ENCODE data around the gene PLEKHG4B. TPM values are rescaled to one million over a fixed set of nuclear protein-coding genes. Genes with fewer than 3 reads are reported as not detected.

Gene PLEKHG4B
- total and polyA plus RNA-seq, 2 donors, result 0.01 to 3.7 TPM

- no peak for DNase-seq (ENCODE audit: extremely low spot score)
Observed at GRCh38 chr5:156411-157072, 64.6 kb downstream of the PLEKHG4B start.

GRCh38 chr5:157126-157715 is 65.3 kb downstream of the PLEKHG4B start:
- Histone ChIP-seq H3K4me1 (ENCODE audit: insufficient read depth) (no peaks in the 10 kb centered on the region), H3K27ac (ENCODE audit: low read depth) (no peak overlapping the region), H3K36me3 (ENCODE audit: insufficient read depth) (no peaks in the 10 kb centered on the region), H3K4me3 (ENCODE audit: low read depth, low read length) (no peak overlapping the region)
- WGBS, result 95% methylated on average over 12 of the region's 12 CpGs
- DNase-seq (ENCODE audit: extremely low spot score), result no peak

More at GRCh38 chr5:156411-157072, 64.6 kb downstream of the PLEKHG4B start:
- H3K36me3 ChIP-seq (ENCODE audit: insufficient read depth), result no peaks in the 10 kb centered on the region
- no peak overlapping the region for H3K4me3 ChIP-seq (ENCODE audit: low read depth, low read length)
- 89% methylated on average over 17 of the region's 17 CpGs for WGBS
- no peak overlapping the region for H3K27ac ChIP-seq (ENCODE audit: low read depth)
- H3K4me1 ChIP-seq (ENCODE audit: insufficient read depth), result no peaks in the 10 kb centered on the region

GRCh38 chr5:157801-158200 is 65.8 kb downstream of the PLEKHG4B start:
- WGBS, result 81% methylated on average over 11 of the region's 11 CpGs
- Histone ChIP-seq H3K4me1 (ENCODE audit: insufficient read depth) (no peaks in the 10 kb centered on the region), H3K27ac (ENCODE audit: low read depth) (no peak overlapping the region), H3K4me3 (ENCODE audit: low read depth, low read length) (no peak overlapping the region), H3K36me3 (ENCODE audit: insufficient read depth) (no peaks in the 10 kb centered on the region)
- DNase-seq (ENCODE audit: extremely low spot score), result no peak

- Histone ChIP-seq H3K27ac (ENCODE audit: low read depth) (no peak overlapping the region), H3K36me3 (ENCODE audit: insufficient read depth) (no peaks in the 10 kb centered on the region), H3K4me3 (ENCODE audit: low read depth, low read length) (no peak overlapping the region), H3K4me1 (ENCODE audit: insufficient read depth) (no peaks in the 10 kb centered on the region)
- WGBS, result 84% methylated on average over 17 of the region's 17 CpGs
- DNase-seq (ENCODE audit: extremely low spot score), result no peak
Observed at GRCh38 chr5:158807-159447, 67.0 kb downstream of the PLEKHG4B start.

GRCh38 chr5:159448-160172 is 67.6 kb downstream of the PLEKHG4B start:
- no peak overlapping the region for H3K27ac ChIP-seq (ENCODE audit: low read depth)
- DNase-seq (ENCODE audit: extremely low spot score), result no peak
- WGBS, result 79% methylated on average over 19 of the region's 19 CpGs
- no peaks in the 10 kb centered on the region for H3K4me1 ChIP-seq (ENCODE audit: insufficient read depth)
- H3K4me3 ChIP-seq (ENCODE audit: low read depth, low read length), result no peak overlapping the region
- no peaks in the 10 kb centered on the region for H3K36me3 ChIP-seq (ENCODE audit: insufficient read depth)

- Histone ChIP-seq H3K4me1 (ENCODE audit: insufficient read depth) (no peaks in the 10 kb centered on the region), H3K4me3 (ENCODE audit: low read depth, low read length) (no peak overlapping the region), H3K36me3 (ENCODE audit: insufficient read depth) (no peaks in the 10 kb centered on the region), H3K27ac (ENCODE audit: low read depth) (no peak overlapping the region)
- DNase-seq (ENCODE audit: extremely low spot score), result no peak
- WGBS, result 82% methylated on average over 14 of the region's 14 CpGs
Observed at GRCh38 chr5:160173-160510, 68.2 kb downstream of the PLEKHG4B start.

- no peak overlapping the region for H3K4me3 ChIP-seq (ENCODE audit: low read depth, low read length)
- 86% methylated on average over 23 of the region's 23 CpGs for WGBS
- DNase-seq (ENCODE audit: extremely low spot score), result no peak
- no peaks in the 10 kb centered on the region for H3K4me1 ChIP-seq (ENCODE audit: insufficient read depth)
- H3K27ac ChIP-seq (ENCODE audit: low read depth), result no peak overlapping the region
- no peaks in the 10 kb centered on the region for H3K36me3 ChIP-seq (ENCODE audit: insufficient read depth)
Observed at GRCh38 chr5:160921-161802, 69.2 kb downstream of the PLEKHG4B start.

GRCh38 chr5:161803-162110 is 69.8 kb downstream of the PLEKHG4B start:
- Histone ChIP-seq H3K36me3 (ENCODE audit: insufficient read depth) (no peaks in the 10 kb centered on the region), H3K27ac (ENCODE audit: low read depth) (no peak overlapping the region), H3K4me3 (ENCODE audit: low read depth, low read length) (no peak overlapping the region), H3K4me1 (ENCODE audit: insufficient read depth) (no peaks in the 10 kb centered on the region)
- WGBS, result 91% methylated on average over 17 of the region's 17 CpGs
- no peak for DNase-seq (ENCODE audit: extremely low spot score)

GRCh38 chr5:162190-162564 is 70.2 kb downstream of the PLEKHG4B start:
- Histone ChIP-seq H3K27ac (ENCODE audit: low read depth) (no peak overlapping the region), H3K4me3 (ENCODE audit: low read depth, low read length) (no peak overlapping the region), H3K36me3 (ENCODE audit: insufficient read depth) (no peaks in the 10 kb centered on the region), H3K4me1 (ENCODE audit: insufficient read depth) (no peaks in the 10 kb centered on the region)
- DNase-seq (ENCODE audit: extremely low spot score), result no peak
- 89% methylated on average over 19 of the region's 19 CpGs for WGBS

GRCh38 chr5:162565-163337 is 70.8 kb downstream of the PLEKHG4B start:
- 83% methylated on average over 23 of the region's 23 CpGs for WGBS
- H3K36me3 ChIP-seq (ENCODE audit: insufficient read depth), result no peaks in the 10 kb centered on the region
- no peak overlapping the region for H3K4me3 ChIP-seq (ENCODE audit: low read depth, low read length)
- H3K4me1 ChIP-seq (ENCODE audit: insufficient read depth), result no peaks in the 10 kb centered on the region
- H3K27ac ChIP-seq (ENCODE audit: low read depth), result no peak overlapping the region
- DNase-seq (ENCODE audit: extremely low spot score), result no peak

- 87% methylated on average over 7 of the region's 7 CpGs for WGBS
- DNase-seq (ENCODE audit: extremely low spot score), result no peak
- no peaks in the 10 kb centered on the region for H3K4me1 ChIP-seq (ENCODE audit: insufficient read depth)
- H3K27ac ChIP-seq (ENCODE audit: low read depth), result no peak overlapping the region
- H3K4me3 ChIP-seq (ENCODE audit: low read depth, low read length), result no peak overlapping the region
- H3K36me3 ChIP-seq (ENCODE audit: insufficient read depth), result no peaks in the 10 kb centered on the region
Observed at GRCh38 chr5:163338-163620, 71.3 kb downstream of the PLEKHG4B start.

- Histone ChIP-seq H3K27ac (ENCODE audit: low read depth) (no peak overlapping the region), H3K4me1 (ENCODE audit: insufficient read depth) (no peaks in the 10 kb centered on the region), H3K36me3 (ENCODE audit: insufficient read depth) (no peaks in the 10 kb centered on the region), H3K4me3 (ENCODE audit: low read depth, low read length) (no peak overlapping the region)
- DNase-seq (ENCODE audit: extremely low spot score), result no peak
- 80% methylated on average over 13 of the region's 13 CpGs for WGBS
Observed at GRCh38 chr5:163841-164240, 71.9 kb downstream of the PLEKHG4B start.

- Histone ChIP-seq H3K4me3 (ENCODE audit: low read depth, low read length) (no peak overlapping the region), H3K27ac (ENCODE audit: low read depth) (no peak overlapping the region), H3K4me1 (ENCODE audit: insufficient read depth) (no peaks in the 10 kb centered on the region), H3K36me3 (ENCODE audit: insufficient read depth) (no peaks in the 10 kb centered on the region)
- WGBS, result 77% methylated on average over 12 of the region's 14 CpGs
- DNase-seq (ENCODE audit: extremely low spot score), result no peak
Observed at GRCh38 chr5:164244-164643, 72.3 kb downstream of the PLEKHG4B start.

All from urinary bladder (tissue), 4 donors.